CD4-positive, alpha-beta T cell treated with Interleukin-4 for 4 hours (primary cell): ENCODE measurements around the gene NCOA1.
"Not testable (repeated sequence)": the region's sequence is repeated elsewhere in the genome, so short reads cannot be mapped to it uniquely, and the experiment has no call there.

Experiments used
- DNase-seq: peaks from one replicate; pipeline ENCODE4 v3.0.0-alpha.2; 2020

The NCOA1 gene

GRCh38 chr2:24581971-24582370, 90.9 kb downstream of the NCOA1 start:
- not testable (repeated sequence) for DNase-seq

DNA sequence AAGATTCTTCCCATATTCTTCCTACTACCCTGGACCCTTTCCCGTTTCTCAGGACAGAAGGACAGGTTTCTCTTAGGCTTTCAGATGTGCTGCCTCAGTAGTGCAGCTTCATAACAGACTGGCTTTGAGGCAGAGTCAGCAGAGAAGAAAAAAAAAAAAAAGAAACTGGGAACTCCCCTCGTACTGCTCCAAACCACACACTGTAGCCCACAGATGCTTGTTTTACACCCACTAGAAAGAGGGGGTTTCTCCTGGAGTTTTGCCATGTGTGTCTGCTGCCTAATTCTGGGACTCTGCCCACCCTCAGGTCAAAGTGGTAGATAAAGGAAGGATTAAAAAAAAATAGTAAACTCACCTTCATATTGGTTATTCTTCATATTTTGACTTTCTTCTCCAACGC, 95.9 kb downstream of the NCOA1 start:
- peak; percentile 36 for DNase-seq

DNA sequence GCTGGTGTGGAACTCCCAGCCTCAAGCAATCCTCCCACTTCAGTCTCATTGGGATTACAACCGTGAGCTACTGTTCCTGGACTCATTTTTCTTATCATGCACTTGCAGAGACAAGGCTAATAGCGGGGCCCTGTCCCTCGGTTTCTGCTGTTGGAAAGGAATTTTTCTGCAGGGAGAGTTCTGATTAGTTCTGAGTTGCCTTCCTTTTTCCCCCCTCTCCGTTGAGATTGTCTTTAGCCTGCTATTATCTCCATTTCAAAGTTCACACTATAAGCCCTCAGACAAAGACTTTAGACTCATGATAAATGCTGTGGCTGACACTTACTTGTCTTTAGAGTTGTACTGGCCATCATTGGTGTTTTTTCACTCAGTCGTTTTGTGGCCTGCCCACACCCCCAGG, 97.2 kb downstream of the NCOA1 start:
- DNase-seq = no peak

- no peak for DNase-seq
These were observed 101.5 kb downstream of the NCOA1 start for GRCh38 chr2:24592441-24593100.

GRCh38 chr2:24594283-24594682, 103.2 kb downstream of the NCOA1 start:
- no peak for DNase-seq

DNA sequence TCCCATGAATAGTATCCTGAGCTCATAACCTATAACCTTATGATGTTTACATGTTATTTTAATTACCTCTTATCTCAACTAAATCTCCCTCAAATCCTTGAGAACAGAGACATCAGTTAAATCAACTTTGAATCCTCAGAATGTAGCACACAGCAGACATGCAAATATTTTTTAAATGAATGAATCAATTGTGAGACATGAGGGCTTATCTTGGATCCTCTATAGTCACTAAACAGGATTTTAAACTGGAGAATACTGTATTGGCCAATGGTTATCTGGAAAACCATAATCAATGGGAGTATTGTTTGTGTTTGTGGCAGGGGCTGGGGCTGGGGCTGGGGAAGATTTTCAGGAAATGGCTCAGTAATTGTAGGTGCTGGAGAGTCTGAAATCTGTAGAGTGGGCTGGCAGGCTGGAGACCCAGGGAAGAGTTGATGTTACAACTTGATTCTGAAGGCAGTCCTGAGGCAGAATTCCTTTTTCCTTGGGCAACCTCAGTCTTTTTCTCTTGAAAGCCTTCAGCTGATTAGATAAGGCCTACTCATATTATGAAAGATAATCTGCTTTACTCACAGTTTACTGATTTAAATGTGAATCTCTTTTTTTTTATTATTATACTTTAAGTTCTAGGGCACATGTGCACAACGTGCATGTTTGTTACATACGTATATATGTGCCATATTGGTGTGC, 106.3 kb downstream of the NCOA1 start:
- no peak for DNase-seq

DNA sequence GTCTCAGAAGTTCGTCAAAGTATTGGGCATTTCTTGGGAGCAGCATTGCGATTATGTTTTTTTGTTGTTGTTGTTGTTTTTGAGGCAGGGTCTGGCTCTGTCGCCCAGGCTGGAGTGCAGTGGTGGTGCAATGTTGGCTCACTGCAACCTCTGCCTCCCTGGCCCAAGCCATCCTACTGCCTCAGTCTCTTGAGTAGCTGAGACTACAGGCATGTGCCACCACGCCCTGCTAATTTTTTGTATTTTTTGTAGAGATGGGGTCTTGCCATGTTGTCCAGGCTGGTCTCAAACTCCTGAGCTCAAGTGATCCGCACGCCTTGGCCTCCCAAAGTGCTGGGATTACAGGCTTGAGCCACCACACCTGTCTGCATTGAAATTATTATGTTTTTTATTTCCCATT, 109.1 kb downstream of the NCOA1 start:
- not testable (repeated sequence) for DNase-seq

GRCh38 chr2:24611631-24612030, 120.6 kb downstream of the NCOA1 start:
- DNase-seq = no peak

GRCh38 chr2:24613154-24613814, 122.2 kb downstream of the NCOA1 start:
- peak; percentile 46 for DNase-seq

DNA sequence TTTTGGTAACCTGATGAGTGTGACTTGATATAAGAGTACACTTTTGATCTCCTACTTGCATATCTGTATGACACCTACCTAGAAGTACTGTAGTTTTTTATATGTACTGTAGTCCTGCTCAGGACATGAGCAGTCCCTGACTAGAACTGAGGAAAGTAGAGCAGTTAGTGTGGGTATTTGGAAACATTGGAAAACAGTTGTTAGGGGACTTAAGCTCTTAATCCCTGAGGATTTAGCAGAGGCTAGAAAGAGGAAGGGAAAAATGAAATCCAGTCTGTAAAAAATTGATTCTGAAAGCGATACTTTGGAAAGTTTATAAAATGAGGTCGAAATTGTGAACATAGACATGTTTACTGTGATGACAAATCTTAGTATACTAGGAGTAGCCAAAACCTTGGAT, 125.6 kb downstream of the NCOA1 start:
- no peak for DNase-seq

DNA sequence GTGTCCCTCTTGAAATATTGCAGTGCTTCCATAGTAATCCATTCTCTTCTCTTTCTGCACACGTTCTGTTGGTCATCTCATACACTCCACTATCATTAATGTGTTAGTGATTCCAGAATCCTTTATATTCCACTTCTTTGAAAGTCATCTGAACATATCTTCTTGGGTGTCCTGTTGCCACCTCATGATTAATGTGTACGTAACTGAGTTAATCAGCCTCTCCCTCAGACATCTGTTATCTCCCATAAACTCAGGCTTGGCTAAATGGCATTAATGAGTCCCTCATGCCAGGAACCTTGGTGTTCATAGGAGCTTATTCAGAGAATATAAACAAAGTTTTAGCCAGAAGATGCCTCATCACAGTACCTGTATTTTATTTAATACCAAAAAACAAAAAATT, 126.4 kb downstream of the NCOA1 start:
- no peak for DNase-seq

DNA sequence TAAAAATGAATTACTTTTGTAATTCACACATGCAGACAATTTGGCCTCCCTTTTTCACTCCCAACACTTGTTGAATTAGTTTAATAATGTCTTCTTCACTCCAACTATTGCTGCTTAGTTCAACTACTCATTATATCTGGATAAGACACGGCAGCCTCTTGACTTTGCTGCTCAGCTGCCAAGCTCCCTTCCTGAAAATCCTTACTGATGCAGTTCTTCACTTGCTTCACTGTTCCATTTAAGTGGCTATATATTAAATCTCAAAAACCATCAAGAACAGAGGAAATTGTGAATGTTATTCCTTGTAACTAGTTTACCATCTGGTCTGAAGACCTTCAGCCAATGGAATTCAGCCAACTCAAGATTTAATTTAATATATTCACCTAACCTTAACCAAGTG, 127.1 kb downstream of the NCOA1 start:
- no peak for DNase-seq

GRCh38 chr2:24618680-24619079, 127.6 kb downstream of the NCOA1 start:
- no peak for DNase-seq

GRCh38 chr2:24620936-24621335, 129.9 kb downstream of the NCOA1 start:
- DNase-seq = no peak

- no peak for DNase-seq
These were observed 130.9 kb downstream of the NCOA1 start for GRCh38 chr2:24621779-24622538.

DNA sequence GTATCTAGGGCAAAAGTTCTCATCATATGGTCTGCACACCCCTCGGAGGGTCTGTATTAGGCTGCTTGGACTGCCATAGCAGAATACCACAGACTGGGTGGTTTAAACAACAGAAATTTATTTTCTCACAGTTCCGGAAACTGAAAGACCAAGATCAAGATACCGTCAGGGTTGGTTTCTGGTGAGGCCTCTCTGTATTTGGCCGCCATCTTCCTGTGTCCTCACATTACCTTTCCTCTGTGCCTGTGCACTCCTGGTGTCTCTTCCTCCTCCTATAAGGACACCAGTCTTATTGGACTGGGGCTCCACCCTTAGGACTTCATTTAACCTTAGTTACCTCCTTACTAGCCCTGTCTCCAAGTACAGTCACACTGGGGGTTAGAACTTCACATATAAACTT, 132.5 kb downstream of the NCOA1 start:
- DNase-seq = no peak

DNA sequence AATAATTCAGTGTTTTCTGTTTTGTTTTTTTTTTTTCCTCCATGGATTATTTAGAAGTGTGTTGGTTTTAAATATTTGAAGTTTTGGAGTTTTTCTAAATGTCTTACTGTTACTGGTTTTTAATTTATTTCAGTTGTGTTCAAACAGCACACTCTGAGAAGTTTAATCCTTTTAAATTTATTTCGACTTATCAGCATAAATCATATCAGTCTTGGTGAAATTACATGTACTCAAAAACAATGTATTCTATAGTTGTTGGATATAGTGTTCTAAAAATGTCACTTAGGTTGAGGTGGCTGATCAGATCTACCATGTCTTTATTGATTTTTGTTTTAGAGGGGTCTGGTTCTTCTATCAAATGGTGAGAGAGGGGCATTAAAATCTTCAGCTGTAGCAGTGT, 134.7 kb downstream of the NCOA1 start:
- DNase-seq = no peak

- DNase-seq = no peak
These were observed 135.1 kb downstream of the NCOA1 start for GRCh38 chr2:24626131-24626530.

- no peak for DNase-seq
These were observed 137.7 kb downstream of the NCOA1 start for GRCh38 chr2:24628746-24629145.

- DNase-seq = no peak
These were observed 141.1 kb downstream of the NCOA1 start for GRCh38 chr2:24632172-24632571.

GRCh38 chr2:24635181-24635580, 144.1 kb downstream of the NCOA1 start:
- no peak for DNase-seq

- DNase-seq = no peak
These were observed 147.5 kb downstream of the NCOA1 start for GRCh38 chr2:24638568-24638967.

GRCh38 chr2:24642351-24642750, 151.3 kb downstream of the NCOA1 start:
- DNase-seq = no peak

DNA sequence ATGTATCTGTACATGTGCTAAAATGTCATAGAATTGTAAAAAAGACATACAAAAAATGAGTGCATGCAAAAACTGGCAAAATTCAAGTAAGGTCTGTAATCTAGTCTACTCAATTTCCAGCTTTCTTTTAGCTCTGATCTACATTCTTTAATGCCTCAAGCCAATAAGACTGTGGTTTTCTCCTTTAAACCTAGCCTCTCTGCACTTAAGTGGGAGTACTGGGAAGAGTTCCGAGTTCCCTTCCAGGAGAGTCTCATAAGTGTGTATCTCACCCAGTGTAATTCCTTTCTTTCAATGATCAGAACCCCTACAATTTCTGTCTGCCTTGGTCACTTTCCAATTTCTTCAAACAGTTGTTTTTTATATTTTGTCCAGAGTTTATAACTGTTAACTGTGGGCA, 152.0 kb downstream of the NCOA1 start:
- DNase-seq = no peak
